CD4-positive, alpha-beta T cell (primary cell): Measurements from ENCODE around the gene PDZRN3. TPM values are rescaled to one million over a fixed set of nuclear protein-coding genes. Genes with fewer than 3 reads are reported as not detected.

ENCODE experiments used
- ATAC-seq: fragments of 200-7000 bp; cut with Tn5 transposase; one replicate; pipeline ENCODE4 v1.10.0; 2022; ENCODE audit warnings: mild to moderate bottlenecking; ENCODE audit not compliant: poor library complexity
- CTCF ChIA-PET: fragments of 350-600 bp; sonication (Branson Sonifier 250); formaldehyde crosslinking; loops from one replicate; lab custom pipeline; 2021; ENCODE audit warnings: antibody characterized with exemption, inconsistent platforms; lab: Charles Lee
- POLR2A ChIA-PET: fragments of 350-600 bp; sonication (Branson Sonifier 250); formaldehyde crosslinking; loops from one replicate; lab custom pipeline; 2021; ENCODE audit warnings: antibody characterized with exemption, inconsistent platforms; lab: Charles Lee
- DNase-seq, 14 experiments: peaks; one replicate each; pipeline ENCODE4 v3.0.0-alpha.2; 2013 to 2020; ENCODE audit warnings: mixed read lengths in 2 of 14
- H3K27ac ChIP-seq, 2 donors: one replicate each; pipeline versions ENCODE4 v1.5.1 to v1.7.0; 2013; ENCODE audit warnings: low read length in 2 of 2, low read depth in 1 of 2, mild to moderate bottlenecking in 1 of 2
- H3K27me3 ChIP-seq, 2 experiments: 1 replicate in 1 of 2; 2 replicates in 1 of 2; pipeline versions ENCODE4 v1.6.1 to v1.7.0; 2013; ENCODE audit warnings: low read length in 2 of 2, control low read depth in 1 of 2, mild to moderate bottlenecking in 1 of 2, moderate library complexity in 1 of 2; ENCODE audit not compliant: insufficient read depth in 2 of 2, control insufficient read depth in 1 of 2
- H3K36me3 ChIP-seq: one replicate; pipeline ENCODE4 v1.6.1; 2013; ENCODE audit warnings: low read length, control low read depth; ENCODE audit not compliant: insufficient read depth
- H3K4me1 ChIP-seq: one replicate; pipeline ENCODE4 v1.6.1; 2013; ENCODE audit warnings: low read length, control low read depth; ENCODE audit not compliant: insufficient read depth
- H3K4me3 ChIP-seq: one replicate; pipeline ENCODE4 v1.5.1; 2013; ENCODE audit warnings: mild to moderate bottlenecking, low read length, moderate library complexity
- H3K9me3 ChIP-seq, 2 experiments: 1 replicate in 1 of 2; 2 replicates in 1 of 2; pipeline versions ENCODE4 v1.6.1 to v1.7.0; 2013; ENCODE audit warnings: low read length in 2 of 2, mild to moderate bottlenecking in 2 of 2, control low read depth in 1 of 2, moderate library complexity in 1 of 2; ENCODE audit not compliant: control insufficient read depth in 1 of 2, insufficient read depth in 1 of 2
- H3K27ac Mint-ChIP-seq: one replicate; pipeline ENCODE4 v1.8.0; 2020; ENCODE audit warnings: mixed read lengths
- H3K27me3 Mint-ChIP-seq: one replicate; pipeline ENCODE4 v1.8.0; 2021; ENCODE audit warnings: mixed read lengths
- H3K36me3 Mint-ChIP-seq: one replicate; pipeline ENCODE4 v1.8.0; 2021; ENCODE audit warnings: low read depth, mixed read lengths
- H3K4me1 Mint-ChIP-seq: one replicate; pipeline ENCODE4 v1.8.0; 2021; ENCODE audit warnings: low read depth, mixed read lengths
- H3K4me3 Mint-ChIP-seq: one replicate; pipeline ENCODE4 v1.8.0; 2020; ENCODE audit warnings: mild to moderate bottlenecking, mixed read lengths
- H3K9me3 Mint-ChIP-seq: one replicate; pipeline ENCODE4 v1.8.0; 2020; ENCODE audit warnings: mixed read lengths
- CTCF ChIP-seq: fragments of 200-600 bp; IDR thresholded peaks from one replicate; pipeline ENCODE4 v1.8.0; 2022; ENCODE audit warnings: antibody characterized with exemption, mild to moderate bottlenecking
- intact Hi-C, 2 experiments: fragments of 100-400 bp; cut with DNase I in 1 of 2; cut with micrococcal nuclease in 1 of 2; formaldehyde crosslinking; loops; one replicate each; pipeline versions ENCODE4 v1.15.1 to v1.9.0; 2023 to 2025; cut with DNase I, micrococcal nuclease
- total RNA-seq, 174 experiments: library from RNA in 2 of 174; stranded (reverse) in 2 of 174; gene quantifications; one replicate each; pipeline ENCODE4 v1.2.3 and lab custom pipeline; 2021 to 2026

Gene PDZRN3
- total RNA-seq, 2 experiments from 2014 or later: not detected

GRCh38 chr3:73621388-73621787, 3.4 kb downstream of the PDZRN3 start:
- ChIA-PET POLR2A (interaction anchor here (0.6 kb wide), 1 partner anchor 295 kb away, joined by 3 read pairs; no protein-coding TSS in a partner anchor), CTCF (no interaction called here)
- Histone ChIP-seq H3K36me3 (no peaks in the 10 kb centered on the region), H3K27me3 (peaks cover 0 to 3% of the 10 kb centered on the region in 2 experiments), H3K4me1 (no peaks in the 10 kb centered on the region), H3K4me3 (no peak overlapping the region), H3K9me3 (no peaks in the 10 kb centered on the region), H3K27ac (no peak overlapping the region)
- TF ChIP-seq CTCF: no peak
- intact Hi-C loops: no loop called here
- DNase-seq: no peak
- H3K9me3 Mint-ChIP-seq: no peaks in the 10 kb centered on the region
- no peak overlapping the region for H3K4me3 Mint-ChIP-seq
- H3K36me3 Mint-ChIP-seq: no peaks in the 10 kb centered on the region
- no peak for ATAC-seq
- H3K4me1 Mint-ChIP-seq: no peaks in the 10 kb centered on the region
- no peak overlapping the region for H3K27ac Mint-ChIP-seq
- peaks cover 34% of the 10 kb centered on the region for H3K27me3 Mint-ChIP-seq

GRCh38 chr3:73618461-73618860, 6.3 kb downstream of the PDZRN3 start:
- TF ChIP-seq CTCF: no peak
- POLR2A ChIA-PET: no interaction called here
- H3K27me3 Mint-ChIP-seq: peaks cover 19% of the 10 kb centered on the region
- peaks cover 2% of the 10 kb centered on the region for H3K9me3 Mint-ChIP-seq
- H3K4me1 Mint-ChIP-seq: no peaks in the 10 kb centered on the region
- Histone ChIP-seq H3K4me3 (no peak overlapping the region), H3K27me3 (no peaks in the 10 kb centered on the region), H3K27ac (no peak overlapping the region), H3K4me1 (no peaks in the 10 kb centered on the region), H3K9me3 (no peaks in the 10 kb centered on the region), H3K36me3 (no peaks in the 10 kb centered on the region)
- ATAC-seq (no peak), DNase-seq (no peak)
- no peak overlapping the region for H3K27ac Mint-ChIP-seq
- H3K36me3 Mint-ChIP-seq: no peaks in the 10 kb centered on the region
- CTCF ChIA-PET: no interaction called here
- intact Hi-C loops: no loop called here
- no peak overlapping the region for H3K4me3 Mint-ChIP-seq

GRCh38 chr3:73616056-73616455, 8.7 kb downstream of the PDZRN3 start:
- TF ChIP-seq CTCF: no peak
- Mint-ChIP-seq H3K27me3 (peaks cover 20% of the 10 kb centered on the region), H3K4me3 (no peak overlapping the region), H3K36me3 (no peaks in the 10 kb centered on the region), H3K4me1 (no peaks in the 10 kb centered on the region), H3K27ac (no peak overlapping the region), H3K9me3 (peaks cover 2% of the 10 kb centered on the region)
- H3K27me3 ChIP-seq: no peaks in the 10 kb centered on the region
- H3K27ac ChIP-seq: no peak overlapping the region
- no peak for DNase-seq
- CTCF ChIA-PET: interaction anchor here (0.6 kb wide), 1 partner anchor 118 kb away, joined by 5 read pairs; no protein-coding TSS in a partner anchor
- POLR2A ChIA-PET: no interaction called here
- no peak overlapping the region for H3K4me3 ChIP-seq
- no peaks in the 10 kb centered on the region for H3K36me3 ChIP-seq
- intact Hi-C loops: no loop called here
- H3K4me1 ChIP-seq: no peaks in the 10 kb centered on the region
- no peaks in the 10 kb centered on the region for H3K9me3 ChIP-seq
- no peak for ATAC-seq
